GM19468 (cell line): Measurements from ENCODE around the gene ZNF660.
A peak's percentile ranks its signal among the peaks of the same experiment; 100 is the strongest.

Source experiments
- ATAC-seq: cut with Tn5 transposase; IDR thresholded peaks from one replicate; pipeline ENCODE4 v1.9.1; 2021; ENCODE audit warnings: mild to moderate bottlenecking, moderate library complexity, moderate number of reproducible peaks; ENCODE audit not compliant: unreplicated experiment; ENCODE audit errors: extremely low read depth

ZNF660 gene

DNA sequence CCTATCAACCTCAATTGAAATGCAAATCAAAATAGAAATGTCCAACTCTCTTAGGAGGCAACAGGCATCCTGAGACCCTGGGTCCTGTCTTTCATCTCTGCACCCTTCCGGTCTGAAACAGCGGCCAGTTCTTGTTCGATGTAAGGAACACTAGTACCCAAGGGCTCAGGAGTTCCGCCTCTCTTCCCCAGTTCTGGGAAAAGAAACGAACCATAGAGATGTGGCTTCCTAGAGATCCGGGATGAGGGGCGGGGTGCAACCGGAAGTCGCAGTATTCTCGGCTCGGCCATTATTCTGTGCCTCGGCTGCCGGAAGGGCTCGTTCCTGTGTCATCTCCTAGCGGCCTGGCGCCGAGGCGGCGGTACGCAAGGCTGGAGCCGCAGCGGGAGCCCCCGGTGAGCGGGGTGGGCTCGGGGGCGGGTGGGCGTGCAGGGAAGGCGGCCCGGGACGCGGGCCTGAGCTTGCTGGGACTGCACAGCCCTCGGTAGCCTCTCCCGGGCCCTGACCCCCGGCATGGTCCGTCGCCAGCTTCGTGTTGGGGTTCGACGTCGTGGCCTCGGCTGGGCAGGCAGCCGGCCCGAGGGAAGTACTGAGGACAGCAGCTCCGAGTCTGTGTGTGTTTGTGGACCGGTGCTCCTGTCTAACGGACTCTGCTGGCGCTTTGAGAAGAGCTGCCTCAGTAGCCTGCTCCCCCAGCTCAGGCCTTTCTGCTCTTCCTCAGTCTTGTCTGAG is 40.2 kb downstream of the ZNF660 start, which contains the start of gene ZNF197:
TSS of gene ZNF197 (plus strand) at position 288 of the 732 bp plus-strand sequence. CDS start 4,119 bp downstream, outside the sequence.
- ATAC-seq: peak; percentile 53

DNA sequence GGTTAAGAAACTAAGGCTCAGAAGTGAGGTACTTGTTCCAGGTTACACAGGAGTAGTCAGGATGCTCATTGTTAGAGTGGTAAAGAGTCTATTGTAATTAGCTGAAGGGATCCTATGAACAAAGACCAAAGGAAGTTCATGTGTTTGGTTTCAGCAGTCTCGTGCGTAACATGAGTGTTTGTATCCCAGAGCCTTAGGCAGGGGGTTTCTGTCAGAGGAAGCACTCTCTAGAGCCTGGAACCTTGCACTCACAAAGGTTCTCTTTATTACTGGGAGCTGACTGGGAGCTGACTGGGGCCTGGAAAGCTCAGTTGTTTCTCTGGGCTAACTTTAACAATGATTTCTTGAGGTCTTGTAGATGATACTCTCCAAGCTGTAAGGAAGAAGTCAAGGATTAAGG is 44.0 kb downstream of the ZNF660 start:
- ATAC-seq: no peak

DNA sequence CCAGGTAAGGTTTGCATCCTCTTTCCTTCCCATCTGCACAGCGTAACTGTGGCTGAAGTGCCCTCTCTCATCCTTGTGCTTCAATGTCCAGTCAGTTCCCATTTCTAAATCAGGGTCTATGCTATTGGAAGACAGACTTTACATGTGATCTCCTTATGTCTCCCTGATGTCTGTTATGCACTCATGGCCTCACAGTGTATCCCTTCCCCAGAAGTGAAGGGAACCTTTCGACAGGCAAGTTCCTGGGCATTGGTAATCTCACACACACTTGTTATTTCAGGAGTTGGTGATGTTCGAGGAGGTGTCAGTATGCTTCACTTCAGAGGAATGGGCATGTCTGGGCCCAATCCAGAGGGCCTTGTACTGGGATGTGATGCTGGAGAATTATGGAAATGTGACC is 47.4 kb downstream of the ZNF660 start:
- no peak for ATAC-seq

DNA sequence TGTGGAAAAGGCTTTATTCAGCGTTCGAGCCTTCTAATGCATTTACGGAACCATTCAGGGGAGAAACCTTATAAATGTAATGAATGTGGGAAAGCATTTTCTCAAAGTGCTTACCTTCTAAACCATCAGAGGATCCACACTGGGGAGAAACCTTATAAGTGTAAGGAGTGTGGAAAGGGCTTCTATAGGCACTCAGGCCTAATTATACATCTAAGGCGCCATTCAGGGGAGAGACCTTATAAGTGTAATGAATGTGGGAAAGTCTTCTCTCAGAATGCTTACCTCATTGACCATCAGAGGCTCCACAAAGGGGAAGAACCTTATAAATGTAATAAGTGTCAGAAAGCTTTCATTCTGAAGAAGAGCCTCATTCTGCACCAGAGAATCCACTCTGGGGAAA is 57.6 kb downstream of the ZNF660 start:
- no peak for ATAC-seq

DNA sequence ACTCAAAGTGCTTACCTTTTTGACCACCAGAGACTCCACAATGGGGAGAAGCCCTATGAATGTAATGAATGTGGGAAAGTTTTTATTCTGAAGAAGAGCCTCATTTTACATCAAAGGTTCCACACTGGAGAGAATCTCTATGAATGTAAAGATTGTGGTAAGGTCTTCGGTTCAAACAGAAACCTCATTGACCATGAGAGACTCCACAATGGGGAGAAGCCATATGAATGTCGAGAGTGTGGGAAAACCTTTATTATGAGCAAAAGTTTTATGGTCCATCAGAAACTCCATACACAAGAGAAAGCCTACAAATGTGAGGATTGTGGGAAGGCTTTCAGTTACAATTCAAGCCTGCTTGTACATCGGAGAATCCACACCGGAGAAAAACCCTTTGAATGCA is 58.3 kb downstream of the ZNF660 start:
- ATAC-seq: no peak

DNA sequence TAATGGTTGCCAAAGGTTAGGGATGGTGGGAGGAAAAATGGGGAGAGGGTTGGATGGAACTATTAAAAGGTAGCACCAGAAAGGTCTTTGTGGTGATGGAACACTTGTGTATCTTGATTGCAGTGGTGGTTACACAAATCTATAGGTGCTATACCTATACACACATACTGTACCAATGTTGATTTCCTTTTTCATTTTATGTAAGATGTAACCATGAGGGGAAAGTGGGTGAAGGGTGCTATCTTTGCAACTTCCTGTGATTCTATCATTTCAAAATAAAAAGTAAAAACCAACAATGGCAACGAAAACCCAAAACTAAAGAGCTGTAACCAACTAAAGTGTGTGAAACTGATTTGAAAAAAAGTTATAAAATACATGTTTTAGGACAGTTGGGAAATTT is 63.0 kb downstream of the ZNF660 start:
- no peak for ATAC-seq

DNA sequence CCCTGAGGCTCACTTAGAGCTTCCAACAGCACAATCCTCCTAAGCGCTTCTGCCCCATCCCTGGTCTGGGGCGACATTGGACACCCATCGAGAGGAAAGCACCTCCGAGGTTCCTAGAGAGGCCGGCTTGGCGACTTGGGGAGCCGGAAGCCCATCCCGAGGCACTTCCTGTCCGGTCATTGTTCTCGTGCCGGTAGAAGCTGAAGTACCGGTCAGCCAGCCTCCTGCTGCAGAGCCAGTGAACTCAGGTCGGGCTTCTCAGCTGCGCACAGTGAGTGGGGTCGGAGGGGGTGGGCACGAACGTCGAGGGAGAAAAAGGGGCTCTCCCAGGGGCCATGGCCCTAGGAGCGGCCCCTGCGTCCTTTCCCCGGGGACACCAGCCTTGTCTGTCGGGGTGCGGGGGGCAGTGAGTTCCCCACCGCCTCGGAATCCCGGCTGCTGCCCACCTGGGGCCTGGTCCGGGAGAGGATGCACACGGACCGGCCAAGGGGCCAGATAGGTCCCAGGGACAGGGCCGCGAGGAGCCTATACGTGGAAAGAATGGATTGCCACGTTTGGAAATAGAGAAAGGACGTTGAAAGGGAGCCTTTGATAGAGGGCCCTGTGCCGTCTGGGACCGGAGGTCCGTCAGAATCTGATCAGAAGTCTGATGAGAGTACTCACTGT is 63.9 kb downstream of the ZNF660 start, which contains the start of gene ZNF35:
TSS of gene ZNF35 (plus strand) at position 169 of the 666 bp plus-strand sequence. CDS start 2,336 bp downstream, outside the sequence.
- peak; percentile 84 for ATAC-seq
